Ovary (tissue), 9 donors: Measurements from ENCODE around the gene ABCC5. TPM values are rescaled to one million over a fixed set of nuclear protein-coding genes. Genes with fewer than 3 reads are reported as not detected.

ENCODE experiments used
- DNase-seq, 5 donors: peaks; one replicate each; pipeline ENCODE4 v3.0.0-alpha.2; 2019 to 2020
- H3K27ac ChIP-seq, 2 donors: fragments of 200-600 bp; one replicate each; pipeline versions ENCODE4 v1.5.1 to v1.8.0; 2019 to 2022
- H3K27me3 ChIP-seq: fragments of 200-600 bp; one replicate; pipeline ENCODE4 v1.8.0; 2022
- H3K36me3 ChIP-seq: fragments of 200-600 bp; sonication (generic); one replicate; pipeline ENCODE4 v1.5.1; 2019
- H3K4me1 ChIP-seq: one replicate; pipeline ENCODE4 v1.8.1; 2013; ENCODE audit warnings: mild to moderate bottlenecking, moderate library complexity; ENCODE audit not compliant: insufficient read depth
- H3K4me3 ChIP-seq: fragments of 200-600 bp; sonication (generic); one replicate; pipeline ENCODE4 v1.5.1; 2017
- H3K9me3 ChIP-seq, 2 donors: fragments of 200-600 bp in 1 of 2; sonication (generic) in 1 of 2; one replicate each; pipeline versions ENCODE4 v1.5.1 to v1.8.1; 2013 to 2019; ENCODE audit warnings: mild to moderate bottlenecking in 1 of 2, moderate library complexity in 1 of 2
- CTCF ChIP-seq, 3 donors: fragments of 450-650 bp in 2 of 3; fragments of 200-600 bp in 1 of 3; IDR thresholded peaks; one replicate each; pipeline versions ENCODE4 v1.5.1 to v1.8.0; 2016 to 2022; ENCODE audit warnings: antibody characterized with exemption in 3 of 3, mild to moderate bottlenecking in 1 of 3
- EP300 ChIP-seq: sonication (generic); formaldehyde crosslinking; IDR thresholded peaks from one replicate; pipeline ENCODE4 v1.6.1; 2017; ENCODE audit warnings: antibody characterized with exemption
- POLR2A ChIP-seq: fragments of 450-650 bp; IDR thresholded peaks from one replicate; pipeline ENCODE4 v1.6.1; 2017; ENCODE audit warnings: antibody characterized with exemption, mild to moderate bottlenecking, moderate library complexity
- WGBS, 3 donors: extraction: QIAGEN DNeasy Blood & Tissue Kit in 1 of 3; methylation state at CpG; one replicate each; pipeline versions ENCODE4 v1.1.5 to v1.1.7; 2013 to 2017; 5-methylcytosine and 5-hydroxymethylcytosine counted together
- intact Hi-C, 4 donors: fragments of 100-400 bp; cut with DNase I; formaldehyde crosslinking; loops; one replicate each; pipeline versions ENCODE4 v1.11.0 to v1.15.1; 2022 to 2023
- polyA plus RNA-seq, 2 donors: library from polyadenylated mRNA; stranded (reverse); fragments of 200-250 nt in 1 of 2; fragments of 350-450 nt in 1 of 2; fragmentation: Illumina TruSeq in 1 of 2; extraction: RNeasy Lipid Tissue Mini Kit (QIAGEN cat#74804) in 1 of 2; gene quantifications; one replicate each; pipeline ENCODE4 v1.2.3, GENCODE V29; 2013 to 2014
- total RNA-seq, 7 donors: library from RNA; depleted of rRNA in 2 of 7; stranded (reverse); fragments of >200 nt in 2 of 7; fragmentation: NEBNext Ultra II Directional in 3 of 7; extraction: Animal tissue kit (Norgen Biotek cat#: 25700) in 3 of 7; gene quantifications; one replicate each; pipeline versions ENCODE4 v1.1.0 to v1.2.4, GENCODE V29; 2016 to 2023
- donor health status: DM: no; HTN: no; CAD: no; lungs with moderate emphysema.
- donor health status: DM: no; HTN: no; CAD: no.
- donor health status: Bipolar disorder and iron deficiency.
- donor health status: DM: yes; HTN: yes; CAD: no.
- donor health status: DM: no; HTN: no; CAD: no.
- donor health status: DM: yes; HTN: yes; CAD: no.

Gene ABCC5
- total and polyA plus RNA-seq, 9 donors: 16.3 to 29.4 (median 19.8) TPM

GRCh38 chr3:183906234-183906921, 111.3 kb downstream of the ABCC5 start:
- no peaks in the 10 kb centered on the region for H3K27me3 ChIP-seq
- H3K36me3 ChIP-seq: no peaks in the 10 kb centered on the region
- 75 to 85% (median 76%) methylated on average over 13 of the region's 13 CpGs for WGBS, 3 donors
- no peak overlapping the region for H3K4me3 ChIP-seq
- no peaks in the 10 kb centered on the region for H3K4me1 ChIP-seq
- intact Hi-C loops: loop anchor here in 1 of 4 donors (10.0 kb wide), 1 partner anchor 98 kb away; no protein-coding TSS in a partner anchor
- no peak for DNase-seq
- TF ChIP-seq POLR2A: no peak
- TF ChIP-seq EP300: no peak
- TF ChIP-seq CTCF (IDR thresholded peaks at IDR 0.05): no peak
- no peaks in the 10 kb centered on the region for H3K9me3 ChIP-seq
- no peak overlapping the region for H3K27ac ChIP-seq

- Histone ChIP-seq H3K4me3 (no peak overlapping the region), H3K4me1 (no peaks in the 10 kb centered on the region), H3K27me3 (no peaks in the 10 kb centered on the region), H3K27ac (no peak overlapping the region), H3K9me3 (no peaks in the 10 kb centered on the region), H3K36me3 (no peaks in the 10 kb centered on the region)
- no peak for DNase-seq
- WGBS, 3 donors: 81 to 82% (median 81%) methylated on average over 14 of the region's 14 CpGs
- intact Hi-C loops: loop anchor here in 1 of 4 donors (10.0 kb wide), 1 partner anchor 100 kb away; no protein-coding TSS in a partner anchor
- TF ChIP-seq POLR2A: no peak
- TF ChIP-seq EP300: no peak
- no peak for TF ChIP-seq CTCF (IDR thresholded peaks at IDR 0.05)
These were observed 112.6 kb downstream of the ABCC5 start for GRCh38 chr3:183904833-183905780.

GRCh38 chr3:183898028-183898431, 119.7 kb downstream of the ABCC5 start:
- Histone ChIP-seq H3K9me3 (no peaks in the 10 kb centered on the region), H3K27me3 (no peaks in the 10 kb centered on the region), H3K4me3 (no peak overlapping the region), H3K27ac (no peak overlapping the region), H3K36me3 (no peaks in the 10 kb centered on the region), H3K4me1 (no peaks in the 10 kb centered on the region)
- intact Hi-C loops: loop anchor here in 3 of 4 donors (5.0 to 10.0 kb wide), 4 partner anchors 119 to 357 kb away; partner anchors contain the start of genes ABCC5 (in 2 of the 3), ALG3 (in 2 of the 3) and EEF1AKMT4 (in 2 of the 3)
- no peak for DNase-seq
- WGBS, 3 donors: 60 to 68% (median 62%) methylated on average over 11 of the region's 11 CpGs
- no peak for TF ChIP-seq POLR2A

DNA sequence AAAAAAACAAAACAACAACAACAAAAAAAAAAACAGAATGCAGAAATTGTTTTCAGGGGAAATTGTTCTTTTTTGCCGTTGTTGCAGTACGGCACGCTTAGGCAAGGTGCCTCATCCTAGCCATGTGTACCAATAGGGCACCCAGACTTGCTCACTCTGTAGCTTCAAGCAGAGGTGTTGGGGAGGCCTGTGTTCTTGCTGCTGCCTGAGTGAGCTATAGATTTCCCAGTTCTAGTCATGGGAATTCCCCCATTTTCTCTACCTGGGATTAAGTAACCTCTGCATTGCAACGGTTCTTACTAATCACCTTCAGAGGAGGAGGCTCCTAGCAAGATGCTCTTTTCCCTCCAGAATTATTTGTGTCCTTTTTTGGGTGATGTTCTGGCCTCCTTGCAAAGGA, 120.1 kb downstream of the ABCC5 start:
- Histone ChIP-seq H3K27ac (no peak overlapping the region), H3K4me1 (no peaks in the 10 kb centered on the region), H3K4me3 (no peak overlapping the region), H3K36me3 (no peaks in the 10 kb centered on the region), H3K27me3 (no peaks in the 10 kb centered on the region), H3K9me3 (no peaks in the 10 kb centered on the region)
- TF ChIP-seq EP300 (no peak), CTCF (IDR thresholded peaks at IDR 0.05) (no peak), POLR2A (no peak)
- intact Hi-C loops: loop anchor here in 3 of 4 donors (5.0 to 10.0 kb wide), 4 partner anchors 120 to 357 kb away; partner anchors contain the start of genes ABCC5 (in 2 of the 3), ALG3 (in 2 of the 3) and EEF1AKMT4 (in 2 of the 3)
- DNase-seq: no peak
- 82 to 93% (median 86%) methylated on average over 4 of the region's 4 CpGs for WGBS, 3 donors
